HG03558 (cell line): ENCODE results near the gene SYNM.
"Not testable (repeated sequence)": the region's sequence is repeated elsewhere in the genome, so short reads cannot be mapped to it uniquely, and the experiment has no call there.

Experiments used
- ATAC-seq: cut with Tn5 transposase; IDR thresholded peaks from one replicate; pipeline ENCODE4 v1.9.1; 2021; ENCODE audit warnings: moderate number of reproducible peaks; ENCODE audit not compliant: unreplicated experiment; ENCODE audit errors: extremely low read depth

Gene SYNM, protein sequence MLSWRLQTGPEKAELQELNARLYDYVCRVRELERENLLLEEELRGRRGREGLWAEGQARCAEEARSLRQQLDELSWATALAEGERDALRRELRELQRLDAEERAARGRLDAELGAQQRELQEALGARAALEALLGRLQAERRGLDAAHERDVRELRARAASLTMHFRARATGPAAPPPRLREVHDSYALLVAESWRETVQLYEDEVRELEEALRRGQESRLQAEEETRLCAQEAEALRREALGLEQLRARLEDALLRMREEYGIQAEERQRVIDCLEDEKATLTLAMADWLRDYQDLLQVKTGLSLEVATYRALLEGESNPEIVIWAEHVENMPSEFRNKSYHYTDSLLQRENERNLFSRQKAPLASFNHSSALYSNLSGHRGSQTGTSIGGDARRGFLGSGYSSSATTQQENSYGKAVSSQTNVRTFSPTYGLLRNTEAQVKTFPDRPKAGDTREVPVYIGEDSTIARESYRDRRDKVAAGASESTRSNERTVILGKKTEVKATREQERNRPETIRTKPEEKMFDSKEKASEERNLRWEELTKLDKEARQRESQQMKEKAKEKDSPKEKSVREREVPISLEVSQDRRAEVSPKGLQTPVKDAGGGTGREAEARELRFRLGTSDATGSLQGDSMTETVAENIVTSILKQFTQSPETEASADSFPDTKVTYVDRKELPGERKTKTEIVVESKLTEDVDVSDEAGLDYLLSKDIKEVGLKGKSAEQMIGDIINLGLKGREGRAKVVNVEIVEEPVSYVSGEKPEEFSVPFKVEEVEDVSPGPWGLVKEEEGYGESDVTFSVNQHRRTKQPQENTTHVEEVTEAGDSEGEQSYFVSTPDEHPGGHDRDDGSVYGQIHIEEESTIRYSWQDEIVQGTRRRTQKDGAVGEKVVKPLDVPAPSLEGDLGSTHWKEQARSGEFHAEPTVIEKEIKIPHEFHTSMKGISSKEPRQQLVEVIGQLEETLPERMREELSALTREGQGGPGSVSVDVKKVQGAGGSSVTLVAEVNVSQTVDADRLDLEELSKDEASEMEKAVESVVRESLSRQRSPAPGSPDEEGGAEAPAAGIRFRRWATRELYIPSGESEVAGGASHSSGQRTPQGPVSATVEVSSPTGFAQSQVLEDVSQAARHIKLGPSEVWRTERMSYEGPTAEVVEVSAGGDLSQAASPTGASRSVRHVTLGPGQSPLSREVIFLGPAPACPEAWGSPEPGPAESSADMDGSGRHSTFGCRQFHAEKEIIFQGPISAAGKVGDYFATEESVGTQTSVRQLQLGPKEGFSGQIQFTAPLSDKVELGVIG (N-terminal part only)

DNA sequence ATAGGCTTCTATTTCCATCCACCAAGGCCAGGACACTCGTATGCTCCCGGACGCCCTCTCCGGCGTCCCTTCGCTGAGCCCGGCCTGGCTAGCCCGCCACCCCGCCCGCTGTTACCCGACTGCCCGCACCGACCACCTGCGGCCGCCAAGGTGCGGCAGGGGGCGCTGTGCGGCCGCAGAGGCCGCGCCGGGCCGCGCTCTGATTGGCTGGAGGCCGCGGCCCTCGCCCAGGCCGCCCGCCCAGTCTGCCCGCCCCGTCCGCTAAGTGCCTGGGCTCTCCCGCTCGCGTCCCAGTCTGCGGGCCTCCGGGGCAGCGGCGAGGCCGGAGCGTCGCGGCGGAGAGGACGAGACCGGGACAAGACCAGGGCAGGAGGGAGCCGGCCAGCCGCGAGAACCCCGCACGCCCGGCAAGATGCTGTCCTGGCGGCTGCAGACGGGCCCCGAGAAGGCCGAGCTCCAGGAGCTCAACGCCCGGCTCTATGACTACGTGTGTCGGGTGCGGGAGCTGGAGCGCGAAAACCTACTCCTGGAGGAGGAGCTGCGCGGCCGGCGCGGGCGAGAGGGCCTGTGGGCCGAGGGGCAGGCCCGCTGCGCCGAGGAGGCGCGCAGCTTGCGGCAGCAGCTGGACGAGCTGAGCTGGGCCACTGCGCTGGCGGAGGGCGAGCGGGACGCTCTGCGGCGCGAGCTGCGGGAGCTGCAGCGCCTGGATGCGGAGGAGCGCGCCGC is at the start of gene SYNM:
Gene SYNM, plus strand, starts transcription at position 293 of the 726 bp plus-strand sequence. Its CDS starts 120 bp downstream, at position 413.
- ATAC-seq, result no peak

GRCh38 chr15:99055555-99056134 is 49.2 kb upstream of the SYNM start:
- no peak for ATAC-seq

GRCh38 chr15:99057020-99057419 is 47.9 kb upstream of the SYNM start:
- ATAC-seq, result no peak

DNA sequence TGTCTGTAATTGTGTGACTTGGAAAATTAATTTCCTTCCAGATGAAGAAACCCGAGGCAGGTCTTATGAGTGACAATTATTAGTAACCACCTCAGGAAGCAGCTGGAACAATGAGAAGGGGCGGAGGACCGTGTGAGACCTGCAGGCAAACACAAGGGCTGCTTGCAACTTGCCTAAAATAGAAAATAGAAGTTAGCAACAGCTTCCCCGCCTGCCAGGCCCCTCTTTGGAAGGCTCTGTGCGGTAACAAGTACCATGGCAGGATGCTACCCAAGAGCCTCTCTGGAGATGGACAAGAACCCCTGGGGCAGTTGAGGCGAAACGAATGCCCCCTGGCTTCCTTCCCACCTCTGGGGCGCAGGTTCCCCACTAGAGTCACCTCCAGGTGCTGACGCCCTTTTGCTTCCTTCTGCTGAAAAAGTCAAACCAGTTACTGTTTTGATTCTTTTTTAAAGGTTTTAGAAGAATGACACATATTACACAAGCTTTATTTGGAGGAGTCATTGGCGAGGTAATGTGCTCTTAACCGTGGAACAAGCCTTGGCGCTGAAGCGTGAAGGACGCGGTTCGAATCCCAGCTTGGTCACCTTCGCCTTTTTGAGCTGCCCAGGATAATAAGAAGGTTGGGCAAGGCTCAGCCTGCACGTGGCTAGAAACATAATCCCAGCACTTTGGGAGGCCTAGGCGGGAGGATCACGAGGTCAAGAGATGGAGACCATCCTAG is 47.0 kb upstream of the SYNM start:
- no peak for ATAC-seq

DNA sequence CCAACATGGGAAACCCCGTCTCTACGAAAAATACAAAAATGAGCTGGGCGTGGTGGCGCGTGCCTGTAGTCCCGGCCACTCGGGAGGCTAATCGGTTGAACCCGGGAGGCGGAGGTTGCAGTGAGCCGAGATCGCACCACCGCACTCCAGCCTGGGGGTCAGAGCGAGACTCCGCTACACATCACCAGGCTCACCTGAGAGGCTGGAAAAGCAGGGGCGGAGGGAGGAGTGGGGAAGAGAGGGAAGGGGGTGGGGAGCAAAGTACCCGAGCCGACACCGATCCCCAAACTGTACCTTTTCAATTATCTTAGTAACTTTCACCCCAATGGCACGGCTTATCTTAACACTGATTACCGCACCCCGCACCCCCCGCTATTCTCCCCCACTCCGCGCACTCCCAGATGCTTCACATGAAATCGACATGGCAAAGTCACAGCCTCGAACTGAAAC is 46.4 kb upstream of the SYNM start:
- ATAC-seq, result no peak

GRCh38 chr15:99059010-99059981 is 45.6 kb upstream of the SYNM start:
- ATAC-seq, result no peak

DNA sequence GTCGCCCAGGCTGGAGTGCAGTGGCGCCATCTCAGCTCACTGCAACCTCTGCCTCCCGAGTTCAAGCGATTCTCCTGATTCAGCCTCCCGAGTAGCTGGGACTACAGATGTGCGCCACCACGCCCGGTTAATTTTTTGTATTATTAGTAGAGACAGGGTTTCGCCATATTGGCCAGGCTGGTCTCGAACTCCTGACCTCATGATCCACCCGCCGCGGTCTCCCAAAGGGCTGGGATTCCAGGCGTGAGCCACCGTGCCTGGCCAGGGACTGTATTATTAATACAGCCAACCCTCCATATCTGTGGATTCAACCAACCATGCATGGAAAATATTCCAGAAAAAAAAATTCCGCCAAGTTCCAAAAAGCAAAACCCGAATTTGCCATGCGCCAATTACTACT is 44.7 kb upstream of the SYNM start:
- not testable (repeated sequence) for ATAC-seq

DNA sequence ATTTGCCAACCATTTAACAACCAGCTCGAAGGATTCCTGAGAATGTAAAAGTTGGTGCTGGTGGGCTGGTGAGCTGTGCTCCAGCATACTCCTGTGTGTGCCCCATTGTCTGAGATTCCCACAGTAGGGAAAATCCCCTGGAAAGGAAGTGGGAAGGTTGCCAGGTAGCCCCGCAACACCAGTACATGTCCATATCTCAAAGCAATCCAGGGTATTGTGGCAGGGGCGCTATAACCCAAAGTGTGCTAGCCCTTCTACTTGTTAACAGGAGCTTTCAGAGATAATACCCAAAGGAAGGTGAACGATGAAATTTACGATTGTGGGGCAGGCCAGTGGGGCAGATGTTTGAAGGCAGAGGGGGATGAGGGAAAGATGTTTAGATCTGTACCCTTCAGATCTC is 42.7 kb upstream of the SYNM start:
- ATAC-seq, result no peak

DNA sequence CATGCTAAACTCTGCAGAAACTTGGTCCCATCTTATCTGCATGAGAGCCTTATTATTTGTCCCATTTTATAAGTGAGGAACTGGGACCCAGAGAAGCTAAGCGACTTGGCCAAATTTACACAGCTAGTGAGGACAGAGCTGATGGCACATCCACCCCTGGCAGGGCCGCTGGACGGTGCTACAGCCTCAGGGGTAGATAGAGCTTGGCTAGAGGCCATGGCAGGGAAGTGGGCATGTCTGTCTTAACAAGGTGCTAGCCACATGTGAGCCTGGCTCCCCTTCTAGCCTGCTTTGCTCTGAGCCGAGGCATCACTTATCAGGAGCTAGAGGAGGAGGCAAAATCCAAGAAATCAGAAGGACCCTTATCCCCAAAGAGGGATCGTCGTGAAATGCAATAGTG is 36.7 kb upstream of the SYNM start:
- ATAC-seq, result no peak

GRCh38 chr15:99070208-99070607 is 34.7 kb upstream of the SYNM start:
- no peak for ATAC-seq

- no peak for ATAC-seq
Measured at GRCh38 chr15:99071091-99071680, 33.7 kb upstream of the SYNM start.

DNA sequence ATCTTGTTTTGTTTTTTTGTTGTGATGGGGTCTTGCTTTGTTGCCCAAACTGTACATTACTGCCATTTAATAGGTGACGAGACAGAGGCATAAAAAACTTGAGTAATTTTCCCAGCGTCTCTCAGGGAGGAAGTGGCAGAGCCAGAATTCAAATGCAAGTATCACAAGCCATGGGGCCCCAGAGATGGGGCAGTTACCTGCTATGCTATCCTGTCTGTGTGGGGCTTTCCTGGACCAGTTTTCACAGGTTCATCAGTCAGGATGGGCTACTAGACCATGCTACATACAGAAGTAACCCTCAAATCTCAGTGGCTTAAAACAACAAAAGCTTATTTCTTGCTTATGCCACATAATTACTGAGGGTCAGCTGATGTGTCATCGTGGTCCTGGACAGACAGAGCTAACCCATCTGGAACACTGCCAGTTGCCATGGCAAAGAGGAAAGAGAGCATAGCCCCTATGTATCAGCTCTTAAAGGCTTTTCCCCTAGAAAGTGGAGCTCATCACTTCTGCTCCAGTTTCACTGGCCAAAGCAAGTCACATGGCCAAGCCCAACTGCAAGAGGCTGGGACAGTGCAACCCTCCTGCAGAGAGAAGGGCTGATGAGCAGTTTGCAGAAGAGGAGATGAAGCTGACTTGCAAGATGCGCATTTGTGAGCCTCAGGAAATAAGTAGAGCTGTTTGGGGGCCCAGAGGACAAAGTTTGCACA is 31.7 kb upstream of the SYNM start:
- ATAC-seq, result no peak

- no peak for ATAC-seq
Measured at GRCh38 chr15:99074446-99074845, 30.4 kb upstream of the SYNM start.

- not testable (repeated sequence) for ATAC-seq
Measured at GRCh38 chr15:99075059-99075652, 29.7 kb upstream of the SYNM start.

DNA sequence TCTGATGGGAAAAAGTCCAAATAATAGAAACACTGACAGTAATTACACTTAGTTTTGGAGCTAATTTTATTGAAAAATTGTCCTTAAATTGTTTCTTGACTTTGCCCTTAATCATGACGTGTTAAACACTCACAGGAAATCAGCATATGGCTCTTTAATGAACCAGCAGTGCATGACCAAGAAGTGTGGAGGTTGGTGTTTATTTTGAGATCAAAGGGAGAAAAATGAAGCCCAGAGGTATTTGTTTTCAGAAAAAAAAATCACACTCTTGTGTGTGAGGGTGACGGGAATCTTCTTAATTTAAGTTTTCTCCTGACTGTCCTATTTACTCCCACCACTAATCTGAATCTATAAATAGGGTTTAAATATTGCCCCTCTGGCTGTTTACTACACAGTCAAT is 28.8 kb upstream of the SYNM start:
- ATAC-seq, result no peak
